ENCODE data around the gene RGS17.

GRCh38 chr6:153013438-153013837, 117.6 kb downstream of the RGS17 start:
- TF ChIP-seq CTCF (conservative IDR thresholded peaks at IDR 0.05) = no peak
- no peak for TF ChIP-seq EZH2 (IDR thresholded peaks at IDR 0.05; ENCODE audit: low read depth)
